Activated CD4-positive, alpha-beta T cell treated with anti-CD3 and anti-CD28 coated beads, Interleukin-2, amount 50 U/mL, for 1 hour (primary cell): ENCODE results near the gene IKZF2.

Source experiments
- DNase-seq: peaks from one replicate; pipeline ENCODE4 v3.0.0-alpha.2; 2020

IKZF2 gene

GRCh38 chr2:213152065-213152794, 818 bp upstream of the IKZF2 start:
- no peak for DNase-seq

GRCh38 chr2:213150315-213151097, 906 bp downstream of the IKZF2 start:
- no peak for DNase-seq

GRCh38 chr2:213149949-213150314, 1.5 kb downstream of the IKZF2 start:
- no peak for DNase-seq

- DNase-seq: no peak
Measured at GRCh38 chr2:213149294-213149875, 2.0 kb downstream of the IKZF2 start.

GRCh38 chr2:213148572-213149261, 2.7 kb downstream of the IKZF2 start:
- no peak for DNase-seq

GRCh38 chr2:213147538-213147937, 3.9 kb downstream of the IKZF2 start:
- DNase-seq: no peak

- DNase-seq: no peak
Measured at GRCh38 chr2:213145715-213146242, 5.6 kb downstream of the IKZF2 start.

GRCh38 chr2:213137064-213137463, 14.3 kb downstream of the IKZF2 start:
- no peak for DNase-seq

- no peak for DNase-seq
Measured at GRCh38 chr2:213129311-213129710, 22.1 kb downstream of the IKZF2 start.

- no peak for DNase-seq
Measured at GRCh38 chr2:213125646-213126347, 25.6 kb downstream of the IKZF2 start.

GRCh38 chr2:213122725-213123124, 28.7 kb downstream of the IKZF2 start:
- no peak for DNase-seq

- DNase-seq: no peak
Measured at GRCh38 chr2:213121690-213122089, 29.7 kb downstream of the IKZF2 start.

- DNase-seq: no peak
Measured at GRCh38 chr2:213119061-213119809, 32.2 kb downstream of the IKZF2 start.

- DNase-seq: no peak
Measured at GRCh38 chr2:213108308-213108707, 43.1 kb downstream of the IKZF2 start.

GRCh38 chr2:213107728-213108127, 43.7 kb downstream of the IKZF2 start:
- DNase-seq: no peak

- DNase-seq: no peak
Measured at GRCh38 chr2:213105212-213105611, 46.2 kb downstream of the IKZF2 start.

GRCh38 chr2:213104903-213105202, 46.6 kb downstream of the IKZF2 start:
- no peak for DNase-seq

- DNase-seq: no peak
Measured at GRCh38 chr2:213104092-213104902, 47.1 kb downstream of the IKZF2 start.

- no peak for DNase-seq
Measured at GRCh38 chr2:213101692-213102460, 49.5 kb downstream of the IKZF2 start.

- DNase-seq: no peak
Measured at GRCh38 chr2:213101109-213101508, 50.3 kb downstream of the IKZF2 start.
